Ovary (tissue), 3 donors: ENCODE measurements around the gene RPS21.
A peak's percentile ranks its signal among the peaks of the same experiment; 100 is the strongest.

Experiments
- EP300 ChIP-seq: sonication (generic); formaldehyde crosslinking; IDR thresholded peaks from one replicate; pipeline ENCODE4 v1.6.1; 2017; ENCODE audit warnings: antibody characterized with exemption
- POLR2A ChIP-seq: fragments of 450-650 bp; IDR thresholded peaks from one replicate; pipeline ENCODE4 v1.6.1; 2017; ENCODE audit warnings: antibody characterized with exemption, mild to moderate bottlenecking, moderate library complexity
- TF ChIP-seq, protein P1 (sequence below), 3 donors: fragments of 450-650 bp in 2 of 3; fragments of 200-600 bp in 1 of 3; IDR thresholded peaks; one replicate each; pipeline versions ENCODE4 v1.5.1 to v1.8.0; 2016 to 2022; ENCODE audit warnings: antibody characterized with exemption in 3 of 3, mild to moderate bottlenecking in 1 of 3
- donor health status: DM: no; HTN: no; CAD: no.

DNA sequence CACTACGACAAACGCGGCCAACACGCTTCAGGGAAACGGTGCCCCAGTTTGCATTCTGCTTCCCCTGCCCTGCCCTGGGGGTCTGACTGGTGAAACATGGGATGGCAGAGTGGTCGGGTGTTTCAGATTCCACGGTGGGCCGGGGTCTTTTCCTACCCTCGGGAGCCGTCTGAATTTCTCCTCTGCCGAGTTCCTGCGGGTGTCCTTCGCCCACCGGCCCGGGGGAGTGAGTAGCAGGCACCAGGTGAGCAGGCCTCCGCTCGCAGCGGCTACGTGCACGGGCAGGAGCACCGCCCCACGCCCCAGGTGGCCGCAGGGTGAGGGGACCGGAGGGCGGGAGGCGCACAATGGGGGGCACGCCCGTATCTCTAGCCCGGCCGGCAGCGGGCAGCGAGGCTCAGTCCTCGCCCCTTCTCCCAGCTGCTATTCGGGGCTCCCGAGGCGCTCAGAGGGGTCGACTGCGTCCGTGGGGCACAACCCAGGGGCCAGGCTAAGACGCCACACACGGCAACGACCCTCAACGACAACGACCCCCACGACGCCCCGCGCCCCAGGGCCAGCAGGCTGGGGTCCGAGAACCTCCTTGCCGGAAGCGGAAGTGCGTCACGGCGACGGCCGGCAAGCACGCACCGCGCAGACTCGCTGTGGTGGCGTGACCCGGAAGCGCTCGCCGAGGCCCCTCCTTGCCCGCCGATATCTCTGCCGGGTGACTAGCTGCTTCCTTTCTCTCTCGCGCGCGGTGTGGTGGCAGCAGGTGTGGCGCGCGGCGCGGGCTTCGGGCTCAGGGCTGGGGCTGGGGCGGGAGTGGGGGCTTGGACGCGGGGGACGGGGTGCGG, at the start of gene RPS21:
- TF ChIP-seq, protein P1, sequence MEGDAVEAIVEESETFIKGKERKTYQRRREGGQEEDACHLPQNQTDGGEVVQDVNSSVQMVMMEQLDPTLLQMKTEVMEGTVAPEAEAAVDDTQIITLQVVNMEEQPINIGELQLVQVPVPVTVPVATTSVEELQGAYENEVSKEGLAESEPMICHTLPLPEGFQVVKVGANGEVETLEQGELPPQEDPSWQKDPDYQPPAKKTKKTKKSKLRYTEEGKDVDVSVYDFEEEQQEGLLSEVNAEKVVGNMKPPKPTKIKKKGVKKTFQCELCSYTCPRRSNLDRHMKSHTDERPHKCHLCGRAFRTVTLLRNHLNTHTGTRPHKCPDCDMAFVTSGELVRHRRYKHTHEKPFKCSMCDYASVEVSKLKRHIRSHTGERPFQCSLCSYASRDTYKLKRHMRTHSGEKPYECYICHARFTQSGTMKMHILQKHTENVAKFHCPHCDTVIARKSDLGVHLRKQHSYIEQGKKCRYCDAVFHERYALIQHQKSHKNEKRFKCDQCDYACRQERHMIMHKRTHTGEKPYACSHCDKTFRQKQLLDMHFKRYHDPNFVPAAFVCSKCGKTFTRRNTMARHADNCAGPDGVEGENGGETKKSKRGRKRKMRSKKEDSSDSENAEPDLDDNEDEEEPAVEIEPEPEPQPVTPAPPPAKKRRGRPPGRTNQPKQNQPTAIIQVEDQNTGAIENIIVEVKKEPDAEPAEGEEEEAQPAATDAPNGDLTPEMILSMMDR (IDR thresholded peaks at IDR 0.05) = no peak
- TF ChIP-seq EP300 = no peak
- peak; percentile 84 for TF ChIP-seq POLR2A
